NCI-H774 (cell line): ENCODE measurements around the gene TPD52L2.
"Not testable (repeated sequence)": the region's sequence is repeated elsewhere in the genome, so short reads cannot be mapped to it uniquely, and the experiment has no call there.

ENCODE experiments used
- DNase-seq: peaks from one replicate; lab custom pipeline; 2025; lab: John Stamatoyannopoulos, UW

TPD52L2 gene

DNA sequence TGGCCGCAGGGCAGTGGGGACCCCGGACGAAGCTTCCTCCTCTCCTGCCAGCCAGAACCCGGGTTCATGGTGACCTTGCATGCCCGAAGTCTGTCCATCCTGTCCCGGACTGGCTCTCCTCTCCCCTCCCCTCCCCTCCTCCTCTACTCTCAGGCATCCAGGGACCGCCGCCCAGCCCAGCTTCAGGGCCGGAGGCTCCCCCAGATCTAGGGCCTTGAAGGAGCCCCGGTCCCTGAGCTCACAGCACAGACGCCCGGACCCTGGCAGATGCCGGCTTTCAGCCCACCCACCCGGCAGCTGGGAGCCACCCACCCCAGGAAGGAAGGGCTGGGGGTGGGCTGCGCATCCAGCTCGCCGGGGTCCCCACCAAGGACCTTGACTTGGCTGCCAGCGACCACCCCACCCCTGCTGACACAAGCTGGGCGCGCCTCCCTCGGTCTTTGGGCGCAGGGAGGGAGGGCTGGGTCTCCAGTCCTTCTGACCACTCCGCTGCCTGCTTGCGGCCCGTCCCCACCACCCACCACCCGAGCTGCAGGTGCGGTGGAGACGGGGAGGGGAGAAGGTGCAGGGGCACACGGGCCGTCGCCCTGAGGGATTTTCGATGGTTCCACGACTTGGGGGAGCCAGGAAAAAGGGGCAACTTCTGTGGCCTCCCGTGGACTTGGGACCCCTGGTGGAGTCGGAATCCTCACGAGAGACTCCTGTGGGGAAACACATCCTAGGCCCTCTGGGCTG lies 9.5 kb upstream of the TPD52L2 start:
- no peak for DNase-seq

- no peak for DNase-seq
These were observed 9.0 kb upstream of the TPD52L2 start for GRCh38 chr20:63856098-63856511.

DNA sequence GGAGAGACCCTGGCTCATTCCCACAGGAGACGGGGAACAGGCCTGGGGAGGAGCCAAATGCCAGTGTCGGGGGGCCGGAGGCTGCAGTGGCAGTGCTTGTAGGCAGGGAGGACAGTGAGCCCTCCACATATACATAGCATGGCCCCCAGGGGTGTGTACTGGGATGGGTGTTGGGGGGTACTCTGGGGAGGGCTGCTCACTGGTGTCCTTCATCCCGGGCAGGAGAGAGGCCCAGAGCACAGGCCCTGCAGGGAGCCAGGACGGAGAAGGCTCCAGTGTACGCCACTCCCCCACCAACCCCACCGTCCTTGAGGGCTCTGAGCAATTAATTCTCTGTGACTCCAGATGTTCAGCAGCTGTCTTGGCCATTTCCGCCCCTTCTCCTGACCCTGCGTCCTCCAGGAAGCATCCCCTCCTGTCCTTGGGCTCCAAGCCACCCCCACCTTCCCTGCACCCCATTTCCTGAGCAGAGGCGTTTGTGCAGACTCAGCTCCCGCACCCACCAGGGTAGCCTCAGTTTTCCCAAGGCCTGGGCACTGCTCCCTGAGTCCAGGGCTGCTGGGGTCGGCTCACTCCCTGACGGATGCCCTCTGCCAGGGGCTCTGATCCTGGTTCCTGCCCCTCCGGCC lies 7.2 kb upstream of the TPD52L2 start:
- no peak for DNase-seq

DNA sequence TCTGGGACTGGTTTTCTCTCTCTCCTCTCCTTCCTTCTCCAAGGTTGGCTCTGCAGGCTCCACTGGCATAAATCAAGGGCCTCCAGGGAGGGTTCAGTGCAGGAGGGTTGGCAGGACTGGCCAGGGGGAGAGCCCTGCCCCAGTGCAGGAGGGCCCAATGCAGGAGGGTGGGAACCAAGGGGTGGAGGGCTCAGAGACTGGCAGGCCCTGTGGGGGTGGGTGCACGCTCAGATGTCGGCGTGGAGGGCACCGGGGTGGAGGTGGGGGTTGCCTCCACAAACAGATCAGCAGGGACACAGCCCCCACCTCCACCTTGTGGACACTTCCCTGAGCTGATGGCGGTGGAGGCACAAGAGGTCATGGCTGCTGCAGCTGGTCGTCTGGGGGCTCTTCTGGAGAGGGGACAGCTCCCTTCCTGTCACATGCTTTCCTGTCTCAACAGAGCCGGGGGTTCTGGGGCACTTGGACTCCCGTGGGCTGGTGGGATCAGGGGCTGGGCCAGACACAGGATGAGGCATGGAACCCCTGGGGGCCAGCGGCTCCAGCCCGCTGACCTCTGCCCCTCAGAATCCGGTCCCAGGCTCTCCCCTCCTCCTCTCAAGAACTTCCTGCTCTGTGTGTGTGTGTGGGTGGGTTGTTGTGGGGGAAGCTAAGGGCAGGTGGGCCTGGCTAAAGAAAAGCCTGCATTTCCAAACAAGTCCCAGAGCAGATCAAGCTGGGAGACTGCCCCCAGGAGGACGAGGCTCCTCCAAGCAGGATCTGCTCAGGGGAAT lies 6.5 kb upstream of the TPD52L2 start:
- DNase-seq, result no peak

- DNase-seq, result no peak
These were observed 5.8 kb upstream of the TPD52L2 start for GRCh38 chr20:63859166-63859699.

GRCh38 chr20:63860325-63861051 lies 4.6 kb upstream of the TPD52L2 start:
- DNase-seq, result no peak

- no peak for DNase-seq
These were observed 3.6 kb upstream of the TPD52L2 start, which contains the start of gene ABHD16B for GRCh38 chr20:63861365-63861934. TSS of gene ABHD16B (plus strand) at chr20:63861498. CDS start at chr20:63861541, 43 bp downstream.

DNA sequence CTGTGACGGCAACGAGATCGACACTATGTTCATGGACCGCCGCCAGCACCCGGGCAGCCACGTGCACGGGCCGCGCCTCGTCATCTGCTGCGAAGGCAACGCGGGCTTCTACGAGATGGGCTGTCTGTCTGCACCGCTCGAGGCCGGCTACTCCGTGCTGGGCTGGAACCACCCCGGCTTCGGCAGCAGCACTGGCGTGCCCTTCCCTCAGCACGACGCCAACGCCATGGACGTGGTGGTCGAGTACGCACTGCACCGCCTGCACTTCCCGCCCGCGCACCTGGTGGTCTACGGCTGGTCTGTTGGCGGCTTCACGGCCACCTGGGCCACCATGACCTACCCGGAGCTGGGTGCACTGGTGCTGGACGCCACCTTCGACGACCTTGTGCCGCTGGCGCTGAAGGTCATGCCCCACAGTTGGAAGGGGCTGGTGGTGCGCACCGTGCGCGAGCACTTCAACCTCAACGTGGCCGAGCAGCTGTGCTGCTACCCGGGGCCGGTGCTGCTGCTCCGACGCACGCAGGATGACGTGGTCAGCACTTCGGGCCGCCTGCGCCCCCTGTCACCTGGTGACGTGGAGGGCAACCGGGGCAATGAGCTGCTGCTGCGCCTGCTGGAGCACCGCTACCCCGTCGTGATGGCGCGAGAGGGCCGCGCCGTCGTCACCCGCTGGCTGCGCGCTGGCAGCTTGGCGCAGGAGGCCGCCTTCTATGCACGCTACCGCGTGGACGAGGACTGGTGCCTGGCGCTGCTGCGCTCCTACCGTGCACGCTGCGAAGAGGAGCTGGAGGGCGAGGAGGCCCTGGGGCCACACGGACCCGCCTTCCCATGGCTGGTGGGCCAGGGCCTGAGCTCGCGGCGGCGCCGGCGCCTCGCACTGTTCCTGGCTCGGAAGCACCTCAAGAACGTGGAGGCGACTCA lies 2.8 kb upstream of the TPD52L2 start:
- no peak for DNase-seq

GRCh38 chr20:63863021-63863797 lies 1.9 kb upstream of the TPD52L2 start:
- DNase-seq, result no peak

- peak; percentile 73 for DNase-seq
These were observed 1.1 kb upstream of the TPD52L2 start for GRCh38 chr20:63863798-63864544.

DNA sequence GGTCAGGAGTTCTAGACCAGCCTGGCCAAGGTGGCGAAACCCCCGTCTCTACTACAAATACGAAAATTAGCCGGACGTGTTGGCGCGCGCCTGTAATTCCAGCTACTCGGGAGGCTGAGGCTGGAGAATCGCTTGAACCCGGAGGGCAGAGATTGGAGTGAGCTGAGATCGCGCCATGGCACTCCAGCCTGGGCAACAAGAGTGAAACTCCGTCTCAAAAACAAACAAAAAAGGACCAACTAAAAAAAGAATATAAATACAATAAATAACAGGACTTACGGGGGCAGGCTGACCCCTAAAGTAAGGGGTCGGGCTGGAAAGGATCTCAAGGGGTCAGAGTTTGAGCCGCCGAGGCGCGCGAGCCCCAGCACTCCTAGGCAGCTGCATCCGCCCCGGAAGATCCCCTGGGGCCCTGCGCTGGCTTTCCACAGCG lies 509 bp upstream of the TPD52L2 start:
- DNase-seq, result no peak

DNA sequence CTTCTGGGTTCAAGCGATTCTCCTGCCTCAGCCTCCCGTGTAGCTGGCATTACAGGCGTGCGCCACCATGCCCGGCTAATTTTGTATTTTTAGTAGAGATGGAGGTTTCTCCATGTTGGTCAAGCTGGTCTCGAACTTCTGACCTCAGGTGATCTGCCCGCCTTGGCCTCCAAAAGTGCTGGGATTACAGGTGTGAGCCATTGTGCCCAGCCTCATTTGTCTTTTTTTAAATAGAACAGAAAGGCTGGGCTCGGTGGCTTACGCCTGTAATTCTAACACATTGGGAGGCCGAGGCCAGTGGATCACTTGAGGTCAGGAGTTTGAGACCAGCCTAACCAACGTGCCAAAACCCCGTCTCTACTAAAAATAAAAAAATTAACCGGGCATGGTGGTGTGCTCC lies 2.0 kb downstream of the TPD52L2 start:
- DNase-seq, result not testable (repeated sequence)

- no peak for DNase-seq
These were observed 3.2 kb downstream of the TPD52L2 start for GRCh38 chr20:63868264-63868663.

GRCh38 chr20:63873477-63873971 lies 8.5 kb downstream of the TPD52L2 start:
- DNase-seq, result no peak

DNA sequence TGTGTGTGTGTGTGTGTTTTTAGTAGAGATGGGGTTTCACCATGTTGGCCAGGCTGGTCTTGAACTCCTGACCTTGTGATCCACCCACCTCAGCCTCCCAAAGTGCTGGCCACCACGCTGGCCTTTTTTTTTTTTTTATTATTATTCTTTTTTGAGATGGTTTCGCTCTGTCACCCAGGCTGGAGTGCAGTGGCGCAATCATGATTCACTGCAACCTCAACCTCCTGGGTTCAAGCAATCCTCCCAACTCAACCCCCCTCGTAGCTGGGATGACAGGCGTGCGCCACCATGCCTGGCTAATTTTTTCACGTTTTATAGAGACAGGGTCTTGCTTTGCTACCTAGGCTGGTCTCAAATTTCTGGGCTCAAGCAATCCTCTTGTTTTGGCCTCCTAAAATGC lies 9.2 kb downstream of the TPD52L2 start:
- not testable (repeated sequence) for DNase-seq

DNA sequence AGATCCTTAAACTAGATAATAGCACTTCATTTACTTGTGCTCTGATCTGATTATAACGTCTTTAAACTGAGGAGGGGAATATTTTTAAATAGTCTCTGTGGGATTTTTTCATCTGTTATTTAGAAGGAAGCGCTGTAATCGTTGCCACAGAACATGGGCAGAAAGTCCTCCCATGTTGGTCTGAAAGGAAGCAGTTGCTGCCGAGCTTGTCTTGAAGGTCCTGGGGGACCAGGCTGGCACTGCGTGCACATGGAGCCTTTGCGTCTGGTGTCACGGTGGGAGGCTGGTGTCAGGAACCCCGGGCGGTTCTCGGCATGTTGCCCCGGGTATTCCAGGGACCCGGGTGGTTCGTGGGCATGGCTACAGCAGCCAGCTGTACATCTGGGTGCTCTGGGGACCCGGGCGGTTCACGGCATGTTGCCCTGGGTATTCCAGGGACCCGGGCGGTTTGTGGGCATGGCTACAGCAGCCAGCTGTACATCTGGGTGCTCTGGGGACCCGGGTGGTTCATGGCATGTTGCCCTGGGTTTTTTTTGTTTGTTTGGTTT lies 11.5 kb downstream of the TPD52L2 start:
- DNase-seq, result no peak

- no peak for DNase-seq
These were observed 12.8 kb downstream of the TPD52L2 start for GRCh38 chr20:63877755-63878470.
